Mesenchymal stem cell (in vitro differentiated cells and primary cell): Measurements from ENCODE around the gene IFNA6.

ENCODE experiments used
- DNase-seq: peaks from one replicate; pipeline ENCODE4 v3.0.0-alpha.2; 2013
- H2AFZ ChIP-seq: one replicate; pipeline ENCODE4 v1.6.1; 2013; ENCODE audit warnings: low read depth, mild to moderate bottlenecking, control low read depth, inconsistent platforms, low read length, moderate library complexity
- H2AK5ac ChIP-seq: 2 replicates; pipeline ENCODE4 v1.6.1; 2013; ENCODE audit warnings: low read length, moderate library complexity, mild to moderate bottlenecking, inconsistent platforms; ENCODE audit not compliant: severe bottlenecking
- H2BK120ac ChIP-seq: one replicate; pipeline ENCODE4 v1.6.1; 2013; ENCODE audit warnings: low read depth, mild to moderate bottlenecking, inconsistent platforms, low read length, moderate library complexity
- H2BK12ac ChIP-seq, 2 experiments: one replicate each; pipeline ENCODE4 v1.6.1; 2013; ENCODE audit warnings: inconsistent platforms in 2 of 2, low read length in 2 of 2, mild to moderate bottlenecking in 2 of 2, moderate library complexity in 2 of 2, control low read depth in 1 of 2
- H2BK15ac ChIP-seq: one replicate; pipeline ENCODE4 v1.6.1; 2013; ENCODE audit warnings: mild to moderate bottlenecking, low read depth, inconsistent platforms; ENCODE audit not compliant: poor library complexity, severe bottlenecking
- H2BK5ac ChIP-seq: 2 replicates; pipeline ENCODE4 v1.6.1; 2013; ENCODE audit warnings: low read depth, mild to moderate bottlenecking, low read length, control low read depth, inconsistent platforms; ENCODE audit not compliant: poor library complexity, severe bottlenecking
- H3K14ac ChIP-seq, 2 experiments: one replicate each; pipeline ENCODE4 v1.6.1; 2013; ENCODE audit warnings: inconsistent platforms in 2 of 2, low read length in 2 of 2, control low read depth in 1 of 2, mild to moderate bottlenecking in 1 of 2, moderate library complexity in 1 of 2
- H3K18ac ChIP-seq, 2 experiments: one replicate each; pipeline ENCODE4 v1.6.1; 2013; ENCODE audit warnings: inconsistent platforms in 2 of 2, low read length in 2 of 2, control low read depth in 1 of 2, low read depth in 1 of 2, mild to moderate bottlenecking in 1 of 2
- H3K23ac ChIP-seq, 2 experiments: one replicate each; pipeline ENCODE4 v1.6.1; 2013; ENCODE audit warnings: inconsistent platforms in 2 of 2, low read length in 2 of 2, mild to moderate bottlenecking in 2 of 2, moderate library complexity in 2 of 2, control low read depth in 1 of 2
- H3K27ac ChIP-seq: 2 replicates; pipeline ENCODE4 v1.5.1; 2013; ENCODE audit warnings: mild to moderate bottlenecking, moderate library complexity, low read length, control low read depth, inconsistent platforms; ENCODE audit not compliant: poor library complexity, severe bottlenecking
- H3K27me3 ChIP-seq, 2 experiments: 2 replicates each; pipeline versions ENCODE4 v1.6.1 to v1.7.0; 2013; ENCODE audit warnings: low read length in 2 of 2, mild to moderate bottlenecking in 2 of 2, moderate library complexity in 2 of 2, control low read depth in 1 of 2, inconsistent platforms in 1 of 2; ENCODE audit not compliant: control insufficient read depth in 1 of 2, insufficient read depth in 1 of 2
- H3K36me3 ChIP-seq, 2 experiments: 2 replicates each; pipeline versions ENCODE4 v1.6.1 to v1.7.0; 2013; ENCODE audit warnings: low read length in 2 of 2, control low read depth in 1 of 2, inconsistent platforms in 1 of 2, low read depth in 1 of 2, mild to moderate bottlenecking in 1 of 2; ENCODE audit not compliant: insufficient read depth in 2 of 2, control insufficient read depth in 1 of 2
- H3K4ac ChIP-seq, 2 experiments: one replicate each; pipeline ENCODE4 v1.6.1; 2013; ENCODE audit warnings: inconsistent platforms in 2 of 2, low read length in 2 of 2, mild to moderate bottlenecking in 2 of 2, moderate library complexity in 2 of 2, control low read depth in 1 of 2, low read depth in 1 of 2
- H3K4me1 ChIP-seq: 2 replicates; pipeline ENCODE4 v1.6.1; 2013; ENCODE audit warnings: low read depth, low read length, control low read depth; ENCODE audit not compliant: control insufficient read depth, insufficient read depth
- H3K4me2 ChIP-seq: 2 replicates; pipeline ENCODE4 v1.6.1; 2013; ENCODE audit warnings: low read length, mild to moderate bottlenecking, inconsistent platforms; ENCODE audit not compliant: poor library complexity, severe bottlenecking
- H3K4me3 ChIP-seq, 2 experiments: 2 replicates each; pipeline versions ENCODE4 v1.5.1 to v1.7.0; 2013; ENCODE audit warnings: low read length in 2 of 2, mild to moderate bottlenecking in 2 of 2, control low read depth in 1 of 2, low read depth in 1 of 2; ENCODE audit not compliant: insufficient read depth in 1 of 2
- H3K79me1 ChIP-seq: replicated peaks from 2 replicates; pipeline ENCODE4 v1.6.1; 2013; ENCODE audit warnings: mild to moderate bottlenecking, control low read depth, low read length, inconsistent platforms; ENCODE audit not compliant: poor library complexity, severe bottlenecking
- H3K9ac ChIP-seq: 2 replicates; pipeline ENCODE4 v1.7.0; 2013; ENCODE audit warnings: mild to moderate bottlenecking, low read length, moderate library complexity
- H3K9me3 ChIP-seq: 2 replicates; pipeline ENCODE4 v1.7.0; 2013; ENCODE audit warnings: mild to moderate bottlenecking, low read length; ENCODE audit not compliant: control insufficient read depth
- H4K8ac ChIP-seq: one replicate; pipeline ENCODE4 v1.6.1; 2013; ENCODE audit warnings: inconsistent platforms, mild to moderate bottlenecking, low read length, moderate library complexity
- H4K91ac ChIP-seq: one replicate; pipeline ENCODE4 v1.6.1; 2013; ENCODE audit warnings: mild to moderate bottlenecking, low read length, inconsistent platforms
- WGBS: methylation state at CpG from one replicate; pipeline ENCODE4 v1.1.7; 2013; ENCODE audit warnings: mixed read lengths; 5-methylcytosine and 5-hydroxymethylcytosine counted together

Gene IFNA6

GRCh38 chr9:21392270-21392669, 41.6 kb upstream of the IFNA6 start:
- WGBS, result 78% methylated on average over 6 of the region's 6 CpGs
- peaks cover 4 to 20% of the 10 kb centered on the region in 2 experiments for H3K27me3 ChIP-seq

GRCh38 chr9:21385131-21385670, 34.5 kb upstream of the IFNA6 start, which contains the start of gene IFNA2:
TSS of gene IFNA2 (minus strand) at chr9:21385398. CDS start at chr9:21385329, 69 bp downstream.
- Histone ChIP-seq H3K4me2 (no peak within 1 kb of the TSS), H2BK120ac (no peak within 1 kb of the TSS), H3K4ac (no peak within 1 kb of the TSS)

More at GRCh38 chr9:21392270-21392669, 41.6 kb upstream of the IFNA6 start:
- no peak overlapping the region for H3K4ac ChIP-seq
- H2BK120ac ChIP-seq, result no peak overlapping the region
- no peak overlapping the region for H3K4me2 ChIP-seq
- no peak overlapping the region for H3K23ac ChIP-seq
- H3K14ac ChIP-seq, result no peak overlapping the region
- no peaks in the 10 kb centered on the region for H3K9me3 ChIP-seq
- H3K36me3 ChIP-seq, result no peaks in the 10 kb centered on the region
- peak overlapping the region; percentile 3 for H2BK15ac ChIP-seq
- H4K8ac ChIP-seq, result no peak overlapping the region
- H3K18ac ChIP-seq, result no peak overlapping the region
- no peak overlapping the region for H2AFZ ChIP-seq
- no peak overlapping the region for H2AK5ac ChIP-seq
- H4K91ac ChIP-seq, result no peak overlapping the region
- H3K79me1 ChIP-seq, result no peaks in the 10 kb centered on the region
- H3K9ac ChIP-seq, result no peak overlapping the region
- H3K27ac ChIP-seq, result no peak overlapping the region
- no peak overlapping the region for H2BK12ac ChIP-seq
- H3K4me3 ChIP-seq, result no peak overlapping the region
- DNase-seq, result peak; percentile 33
- H2BK5ac ChIP-seq, result no peak overlapping the region
- peaks cover 3% of the 10 kb centered on the region for H3K4me1 ChIP-seq

GRCh38 chr9:21383627-21384026, 32.9 kb upstream of the IFNA6 start:
- 76% methylated on average over 3 of the region's 4 CpGs for WGBS
- Histone ChIP-seq H3K27ac (no peak overlapping the region), H2AK5ac (no peak overlapping the region), H3K4me2 (no peak overlapping the region), H3K4ac (no peak overlapping the region), H3K18ac (no peak overlapping the region), H2BK15ac (no peak overlapping the region), H2BK5ac (no peak overlapping the region), H3K27me3 (peaks cover 0 to 24% of the 10 kb centered on the region in 2 experiments), H3K4me1 (no peaks in the 10 kb centered on the region), H4K8ac (no peak overlapping the region), H2AFZ (no peak overlapping the region), H3K9me3 (no peaks in the 10 kb centered on the region), H3K36me3 (no peaks in the 10 kb centered on the region), H3K9ac (no peak overlapping the region), H3K79me1 (no peaks in the 10 kb centered on the region), H2BK12ac (no peak overlapping the region), H4K91ac (no peak overlapping the region), H3K23ac (no peak overlapping the region), H3K14ac (no peak overlapping the region), H2BK120ac (no peak overlapping the region), H3K4me3 (no peak overlapping the region)
- no peak for DNase-seq

More at GRCh38 chr9:21385131-21385670, 34.5 kb upstream of the IFNA6 start, which contains the start of gene IFNA2:
- Histone ChIP-seq H3K23ac (no peak within 1 kb of the TSS), H3K9me3 (no peaks in the 10 kb centered on the region), H4K91ac (no peak within 1 kb of the TSS), H2BK5ac (no peak within 1 kb of the TSS), H3K4me3 (no peak within 1 kb of the TSS), H2BK12ac (no peak within 1 kb of the TSS), H3K4me1 (no peaks in the 10 kb centered on the region), H3K36me3 (no peaks in the 10 kb centered on the region), H3K18ac (no peak within 1 kb of the TSS), H3K14ac (no peak within 1 kb of the TSS), H2BK15ac (no peak within 1 kb of the TSS), H2AK5ac (no peak within 1 kb of the TSS), H3K27me3 (peaks cover 0 to 24% of the 10 kb centered on the region in 2 experiments), H2AFZ (no peak within 1 kb of the TSS), H4K8ac (no peak within 1 kb of the TSS), H3K9ac (no peak within 1 kb of the TSS), H3K79me1 (no peaks in the 10 kb centered on the region), H3K27ac (no peak within 1 kb of the TSS)
- WGBS, result 69% methylated on average over 1 of the region's 1 CpG
- DNase-seq, result no peak

DNA sequence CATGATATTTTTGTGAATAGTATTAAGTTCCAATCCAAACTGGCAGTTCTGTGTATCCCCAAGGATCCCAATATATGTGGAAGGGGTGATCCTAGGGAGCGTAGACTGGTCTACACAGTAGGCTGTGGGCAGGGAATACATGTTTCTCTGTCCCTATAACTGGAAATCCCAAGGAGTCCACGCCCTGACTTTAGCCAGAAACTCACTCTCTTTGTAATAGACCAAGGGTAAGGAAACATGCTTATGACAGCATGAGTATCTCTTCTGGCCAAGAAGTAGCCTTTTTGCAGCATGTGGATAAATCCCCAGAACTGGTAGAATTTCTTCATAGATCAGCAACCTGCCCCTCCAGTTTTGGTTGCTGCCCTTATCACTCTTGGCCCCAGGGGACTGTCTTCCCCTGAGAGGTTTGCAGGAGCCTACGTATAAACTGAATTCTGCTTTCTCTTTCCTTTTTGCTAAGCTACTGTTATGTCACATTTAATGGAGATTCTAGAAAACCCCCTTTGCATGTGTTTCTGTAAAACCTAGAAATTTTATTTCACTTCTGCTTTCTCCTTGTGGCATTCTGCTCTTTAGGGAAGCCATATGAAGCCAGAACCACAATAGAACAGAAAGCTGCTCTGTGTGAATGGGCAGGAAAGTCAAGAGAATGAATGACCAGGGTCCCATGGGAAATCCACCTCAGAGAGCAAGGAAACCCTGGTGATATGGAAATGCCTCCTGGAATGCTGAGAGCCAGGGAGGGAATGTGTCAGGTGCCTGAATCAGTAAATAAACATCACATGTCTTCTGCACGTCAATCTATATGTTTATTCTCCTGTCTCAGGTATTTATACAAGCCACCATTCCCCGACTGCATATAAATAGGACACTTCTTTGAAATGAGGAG, 31.0 kb upstream of the IFNA6 start:
- Histone ChIP-seq H3K27ac (no peak overlapping the region), H3K4me1 (no peaks in the 10 kb centered on the region), H3K4me3 (no peak overlapping the region), H3K36me3 (no peaks in the 10 kb centered on the region), H3K9me3 (no peaks in the 10 kb centered on the region), H2BK12ac (no peak overlapping the region), H3K27me3 (peaks cover 0 to 24% of the 10 kb centered on the region in 2 experiments), H3K4ac (no peak overlapping the region), H2AFZ (no peak overlapping the region), H4K91ac (no peak overlapping the region), H3K23ac (no peak overlapping the region), H3K18ac (no peak overlapping the region), H2AK5ac (no peak overlapping the region), H3K79me1 (no peaks in the 10 kb centered on the region), H2BK5ac (no peak overlapping the region), H3K4me2 (no peak overlapping the region), H2BK120ac (no peak overlapping the region), H4K8ac (no peak overlapping the region), H2BK15ac (no peak overlapping the region), H3K14ac (no peak overlapping the region), H3K9ac (no peak overlapping the region)
- WGBS, result 69% methylated on average over 4 of the region's 5 CpGs
- no peak for DNase-seq
